A673 (cell line): ENCODE results near the gene SPON2.
A peak's percentile ranks its signal among the peaks of the same experiment; 100 is the strongest.

ENCODE experiments used
- CTCF ChIP-seq: fragments of 300-800, 200-600 bp; sonication (generic); conservative IDR thresholded peaks from 2 replicates; pipeline ENCODE4 v1.5.1; 2017; ENCODE audit warnings: low read depth, mild to moderate bottlenecking, antibody characterized with exemption, low read length, moderate library complexity, mixed read lengths
- EZH2 ChIP-seq: fragments of 200-600 bp; sonication (generic); IDR thresholded peaks from 2 replicates; pipeline ENCODE4 v1.6.1; 2017; ENCODE audit warnings: borderline replicate concordance, low read depth, mild to moderate bottlenecking, mixed read lengths, antibody characterized with exemption, low read length; ENCODE audit not compliant: poor library complexity, severe bottlenecking

- peak; percentile 99 for TF ChIP-seq CTCF
- no peak for TF ChIP-seq EZH2
These were observed 41.8 kb downstream of the SPON2 start for GRCh38 chr4:1130316-1131186.
